Type B pancreatic cell (in vitro differentiated cells): ENCODE data around the gene SLCO3A1. TPM values are rescaled to one million over a fixed set of nuclear protein-coding genes. Genes with fewer than 3 reads are reported as not detected.

Source experiments
- DNase-seq: peaks from one replicate; pipeline ENCODE4 v3.0.0; 2021; ENCODE audit warnings: mixed read lengths; ENCODE audit not compliant: unreplicated experiment; ENCODE audit errors: extremely low spot score
- H3K27ac Mint-ChIP-seq: 2 replicates; pipeline ENCODE4 v1.8.0; 2021; ENCODE audit warnings: mild to moderate bottlenecking, mixed read lengths
- H3K27me3 Mint-ChIP-seq: 2 replicates; pipeline ENCODE4 v1.8.0; 2021; ENCODE audit warnings: mixed read lengths
- H3K36me3 Mint-ChIP-seq: 2 replicates; pipeline ENCODE4 v1.8.0; 2021; ENCODE audit warnings: mixed read lengths
- H3K4me1 Mint-ChIP-seq: one replicate; pipeline ENCODE4 v1.8.0; 2021; ENCODE audit warnings: mixed read lengths; ENCODE audit not compliant: unreplicated experiment
- H3K4me3 Mint-ChIP-seq: 2 replicates; pipeline ENCODE4 v1.8.0; 2021; ENCODE audit warnings: mild to moderate bottlenecking, mixed read lengths
- H3K9me3 Mint-ChIP-seq: 2 replicates; pipeline ENCODE4 v1.8.0; 2021; ENCODE audit warnings: mixed read lengths
- total RNA-seq: library from RNA; stranded (reverse); gene quantifications from 2 replicates; pipeline ENCODE4 v1.2.1, GENCODE V29; 2021; ENCODE audit warnings: low replicate concordance
- TF ChIP-seq, protein P1 (sequence below): fragments of 200-600 bp; sonication (generic); conservative IDR thresholded peaks from 2 replicates; pipeline ENCODE4 v1.5.0; 2021; ENCODE audit warnings: antibody characterized with exemption, mild to moderate bottlenecking

The SLCO3A1 gene
- total RNA-seq, 1 donor from 2014 or later, result 30.9 TPM

GRCh38 chr15:91865486-91865885 lies 12.0 kb downstream of the SLCO3A1 start:
- Mint-ChIP-seq H3K27me3 (no peaks in the 10 kb centered on the region), H3K9me3 (peaks cover 5% of the 10 kb centered on the region), H3K36me3 (no peaks in the 10 kb centered on the region), H3K4me3 (no peak overlapping the region), H3K27ac (no peak overlapping the region), H3K4me1 (peaks cover 18% of the 10 kb centered on the region)
- DNase-seq, result no peak
- TF ChIP-seq, protein P1, sequence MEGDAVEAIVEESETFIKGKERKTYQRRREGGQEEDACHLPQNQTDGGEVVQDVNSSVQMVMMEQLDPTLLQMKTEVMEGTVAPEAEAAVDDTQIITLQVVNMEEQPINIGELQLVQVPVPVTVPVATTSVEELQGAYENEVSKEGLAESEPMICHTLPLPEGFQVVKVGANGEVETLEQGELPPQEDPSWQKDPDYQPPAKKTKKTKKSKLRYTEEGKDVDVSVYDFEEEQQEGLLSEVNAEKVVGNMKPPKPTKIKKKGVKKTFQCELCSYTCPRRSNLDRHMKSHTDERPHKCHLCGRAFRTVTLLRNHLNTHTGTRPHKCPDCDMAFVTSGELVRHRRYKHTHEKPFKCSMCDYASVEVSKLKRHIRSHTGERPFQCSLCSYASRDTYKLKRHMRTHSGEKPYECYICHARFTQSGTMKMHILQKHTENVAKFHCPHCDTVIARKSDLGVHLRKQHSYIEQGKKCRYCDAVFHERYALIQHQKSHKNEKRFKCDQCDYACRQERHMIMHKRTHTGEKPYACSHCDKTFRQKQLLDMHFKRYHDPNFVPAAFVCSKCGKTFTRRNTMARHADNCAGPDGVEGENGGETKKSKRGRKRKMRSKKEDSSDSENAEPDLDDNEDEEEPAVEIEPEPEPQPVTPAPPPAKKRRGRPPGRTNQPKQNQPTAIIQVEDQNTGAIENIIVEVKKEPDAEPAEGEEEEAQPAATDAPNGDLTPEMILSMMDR, result no peak

DNA sequence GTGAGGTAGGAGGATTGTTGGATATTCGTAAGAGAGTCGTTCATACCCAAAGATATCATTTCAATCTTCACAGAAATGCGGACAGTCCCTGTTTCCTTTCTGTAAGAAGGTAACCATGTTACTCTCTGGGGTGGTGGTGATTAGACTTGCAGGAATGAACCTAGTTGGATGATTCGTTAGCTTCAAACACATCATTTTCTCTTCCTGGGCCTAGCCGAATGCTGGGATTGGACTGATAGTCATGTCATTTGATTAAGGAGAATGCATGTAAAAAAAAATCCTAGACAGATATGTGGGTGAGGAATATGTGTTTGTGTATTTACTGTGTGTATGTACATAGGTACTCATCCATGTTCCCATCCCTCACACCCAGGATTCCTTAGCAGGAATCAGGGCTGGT lies 12.4 kb downstream of the SLCO3A1 start:
- Mint-ChIP-seq H3K27ac (no peak overlapping the region), H3K9me3 (peaks cover 5% of the 10 kb centered on the region), H3K27me3 (no peaks in the 10 kb centered on the region), H3K4me3 (no peak overlapping the region), H3K36me3 (no peaks in the 10 kb centered on the region), H3K4me1 (peaks cover 18% of the 10 kb centered on the region)
- TF ChIP-seq, protein P1, result no peak
- DNase-seq, result no peak

DNA sequence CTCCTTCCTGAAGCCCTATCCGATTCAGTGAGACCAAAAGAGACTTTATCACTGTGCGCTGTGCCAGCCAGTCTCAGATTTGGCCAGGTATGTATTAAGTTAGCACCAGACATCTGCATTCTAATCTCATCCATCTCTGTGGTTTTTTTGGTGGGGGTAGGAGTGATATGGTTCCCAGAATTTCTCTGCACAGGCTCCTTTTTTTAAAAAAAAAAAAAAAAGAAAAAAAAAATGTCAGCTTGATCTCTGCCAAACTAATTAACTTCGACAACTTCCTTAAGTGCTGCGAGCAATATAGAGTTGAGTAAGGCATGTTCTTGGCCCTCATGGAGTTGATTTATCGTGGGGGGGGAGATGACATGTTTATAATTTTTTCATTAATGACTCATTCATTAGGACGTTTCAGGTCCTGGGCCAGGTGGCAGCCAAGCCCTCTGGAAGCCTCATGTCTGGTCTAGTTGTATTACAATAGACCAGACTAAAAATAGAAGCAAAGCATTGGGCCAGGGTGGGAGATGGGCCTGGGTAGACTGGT lies 12.9 kb downstream of the SLCO3A1 start:
- Mint-ChIP-seq H3K4me3 (peak overlapping the region; percentile 32), H3K4me1 (peaks cover 18% of the 10 kb centered on the region), H3K27ac (peak overlapping the region; percentile 29), H3K9me3 (peaks cover 5% of the 10 kb centered on the region), H3K27me3 (no peaks in the 10 kb centered on the region), H3K36me3 (no peaks in the 10 kb centered on the region)
- DNase-seq, result no peak
- TF ChIP-seq, protein P1, result no peak

GRCh38 chr15:91866971-91867372 lies 13.5 kb downstream of the SLCO3A1 start:
- H3K27ac Mint-ChIP-seq, result peak overlapping the region; percentile 29
- no peak for DNase-seq
- H3K27me3 Mint-ChIP-seq, result no peaks in the 10 kb centered on the region
- H3K36me3 Mint-ChIP-seq, result no peaks in the 10 kb centered on the region
- H3K4me1 Mint-ChIP-seq, result peaks cover 18% of the 10 kb centered on the region
- TF ChIP-seq, protein P1, result no peak
- H3K4me3 Mint-ChIP-seq, result peak overlapping the region; percentile 32
- H3K9me3 Mint-ChIP-seq, result peaks cover 5% of the 10 kb centered on the region

- Mint-ChIP-seq H3K36me3 (peaks cover 2% of the 10 kb centered on the region), H3K27ac (no peak overlapping the region), H3K27me3 (no peaks in the 10 kb centered on the region), H3K4me3 (no peak overlapping the region), H3K4me1 (peaks cover 19% of the 10 kb centered on the region), H3K9me3 (peaks cover 5% of the 10 kb centered on the region)
- DNase-seq, result no peak
- TF ChIP-seq, protein P1, result no peak
These were observed 14.1 kb downstream of the SLCO3A1 start for GRCh38 chr15:91867581-91868026.
